WTC11 (cell line): ENCODE measurements around the gene PPP3R1. TPM values are rescaled to one million over a fixed set of nuclear protein-coding genes. Genes with fewer than 3 reads are reported as not detected.

ENCODE experiments used
- ATAC-seq: fragments of 200-7000 bp; cut with Tn5 transposase; 2 replicates; pipeline ENCODE4 v1.10.0; 2021; ENCODE audit warnings: mild to moderate bottlenecking, moderate library complexity
- CTCF ChIA-PET: fragments of 300-600 bp; sonication (Branson Sonifier 250); formaldehyde crosslinking; loops from one replicate; lab custom pipeline; 2021; ENCODE audit warnings: antibody characterized with exemption; lab: Charles Lee
- POLR2A ChIA-PET: fragments of 350-600 bp; sonication (Branson Sonifier 250); formaldehyde crosslinking; loops from one replicate; lab custom pipeline; 2021; ENCODE audit warnings: antibody characterized with exemption; lab: Charles Lee
- DNase-seq: peaks from one replicate; pipeline ENCODE4 v3.0.0; 2021; ENCODE audit warnings: low spot score
- H3K27ac Mint-ChIP-seq: 2 replicates; pipeline ENCODE4 v1.8.0; 2021; ENCODE audit warnings: mixed read lengths
- H3K27me3 Mint-ChIP-seq: 2 replicates; pipeline ENCODE4 v1.8.0; 2021; ENCODE audit warnings: low read depth, mild to moderate bottlenecking, moderate library complexity, mixed read lengths
- H3K36me3 Mint-ChIP-seq: 2 replicates; pipeline ENCODE4 v1.8.0; 2021; ENCODE audit warnings: mixed read lengths
- H3K4me1 Mint-ChIP-seq: 2 replicates; pipeline ENCODE4 v1.8.0; 2022; ENCODE audit warnings: mixed read lengths
- H3K4me3 Mint-ChIP-seq: 2 replicates; pipeline ENCODE4 v1.8.0; 2021; ENCODE audit warnings: mild to moderate bottlenecking, moderate library complexity, mixed read lengths
- H3K9me3 Mint-ChIP-seq: 2 replicates; pipeline ENCODE4 v1.8.0; 2021; ENCODE audit warnings: mixed read lengths
- ATF1 ChIP-seq: sonication (generic); formaldehyde crosslinking; IDR thresholded peaks from 2 replicates; pipeline ENCODE4 v1.8.1; 2023; ENCODE audit warnings: mild to moderate bottlenecking, moderate library complexity, missing genetic modification reagents
- ATF2 ChIP-seq: sonication (generic); formaldehyde crosslinking; IDR thresholded peaks from 2 replicates; pipeline ENCODE4 v1.8.1; 2022; ENCODE audit warnings: low read depth, missing genetic modification reagents, borderline replicate concordance
- CDX4 ChIP-seq: fragments of 250-450 bp; sonication (Bioruptor Pico); IDR thresholded peaks from 2 replicates; pipeline ENCODE4 v1.9.0; 2021; ENCODE audit warnings: moderate library complexity, mild to moderate bottlenecking, inconsistent platforms, borderline replicate concordance
- CTCF ChIP-seq: fragments of 200-600 bp; IDR thresholded peaks from 2 replicates; pipeline ENCODE4 v1.8.0; 2022; ENCODE audit warnings: antibody characterized with exemption
- E2F1 ChIP-seq: sonication (generic); formaldehyde crosslinking; IDR thresholded peaks from 2 replicates; pipeline ENCODE4 v1.8.0; 2022; ENCODE audit warnings: mild to moderate bottlenecking, missing genetic modification reagents
- ESRRA ChIP-seq: sonication (generic); formaldehyde crosslinking; IDR thresholded peaks from 2 replicates; pipeline ENCODE4 v1.8.1; 2022; ENCODE audit warnings: mild to moderate bottlenecking, missing genetic modification reagents, borderline replicate concordance
- IRF1 ChIP-seq: sonication (generic); formaldehyde crosslinking; IDR thresholded peaks from 2 replicates; pipeline ENCODE4 v1.8.0; 2023; ENCODE audit warnings: missing genetic modification reagents
- JAZF1 ChIP-seq: fragments of 250-450 bp; sonication (Bioruptor Pico); IDR thresholded peaks from 2 replicates; pipeline ENCODE4 v1.9.0; 2021; ENCODE audit warnings: moderate library complexity, mild to moderate bottlenecking, inconsistent platforms
- KAT7 ChIP-seq: sonication (generic); formaldehyde crosslinking; IDR thresholded peaks from 2 replicates; pipeline ENCODE4 v1.8.1; 2023; ENCODE audit warnings: missing genetic modification reagents, mild to moderate bottlenecking, borderline replicate concordance
- MYBL2 ChIP-seq: sonication (generic); formaldehyde crosslinking; IDR thresholded peaks from 2 replicates; pipeline ENCODE4 v1.8.1; 2023; ENCODE audit warnings: mild to moderate bottlenecking, moderate library complexity, missing genetic modification reagents
- TEAD1 ChIP-seq: sonication (generic); formaldehyde crosslinking; IDR thresholded peaks from 2 replicates; pipeline ENCODE4 v1.8.0; 2022; ENCODE audit warnings: mild to moderate bottlenecking, missing genetic modification reagents
- ZBTB21 ChIP-seq: sonication (generic); formaldehyde crosslinking; IDR thresholded peaks from 2 replicates; pipeline ENCODE4 v1.8.1; 2023; ENCODE audit warnings: mild to moderate bottlenecking, missing genetic modification reagents, borderline replicate concordance
- ZNF138 ChIP-seq: sonication (generic); formaldehyde crosslinking; conservative IDR thresholded peaks from 2 replicates; pipeline ENCODE4 v1.8.1; 2022; ENCODE audit warnings: mild to moderate bottlenecking, moderate library complexity, missing genetic modification reagents
- ZNF512 ChIP-seq: sonication (generic); formaldehyde crosslinking; IDR thresholded peaks from 2 replicates; pipeline ENCODE4 v1.8.1; 2022; ENCODE audit warnings: missing genetic modification reagents, borderline replicate concordance
- ZSCAN18 ChIP-seq: fragments of 250-450 bp; sonication (Bioruptor Pico); IDR thresholded peaks from 2 replicates; pipeline ENCODE4 v2.1.2; 2022; ENCODE audit warnings: mild to moderate bottlenecking, moderate library complexity
- total RNA-seq: library from RNA; stranded (reverse); gene quantifications from 3 replicates; pipeline ENCODE4 v1.2.3, GENCODE V29; 2021
- TF ChIP-seq, protein P1 (sequence below): sonication (generic); formaldehyde crosslinking; IDR thresholded peaks from 2 replicates; pipeline ENCODE4 v1.8.0; 2023; ENCODE audit warnings: mild to moderate bottlenecking, missing genetic modification reagents
- TF ChIP-seq, protein P2 (sequence below): sonication (generic); formaldehyde crosslinking; IDR thresholded peaks from 2 replicates; pipeline ENCODE4 v1.8.0; 2022; ENCODE audit warnings: mild to moderate bottlenecking, missing genetic modification reagents
- TF ChIP-seq, protein P3 (sequence below): sonication (generic); formaldehyde crosslinking; IDR thresholded peaks from 2 replicates; pipeline ENCODE4 v1.8.1; 2023; ENCODE audit warnings: mild to moderate bottlenecking, missing genetic modification reagents

Gene PPP3R1
- total RNA-seq, 1 experiment from 2014 or later: 61.4 TPM

DNA sequence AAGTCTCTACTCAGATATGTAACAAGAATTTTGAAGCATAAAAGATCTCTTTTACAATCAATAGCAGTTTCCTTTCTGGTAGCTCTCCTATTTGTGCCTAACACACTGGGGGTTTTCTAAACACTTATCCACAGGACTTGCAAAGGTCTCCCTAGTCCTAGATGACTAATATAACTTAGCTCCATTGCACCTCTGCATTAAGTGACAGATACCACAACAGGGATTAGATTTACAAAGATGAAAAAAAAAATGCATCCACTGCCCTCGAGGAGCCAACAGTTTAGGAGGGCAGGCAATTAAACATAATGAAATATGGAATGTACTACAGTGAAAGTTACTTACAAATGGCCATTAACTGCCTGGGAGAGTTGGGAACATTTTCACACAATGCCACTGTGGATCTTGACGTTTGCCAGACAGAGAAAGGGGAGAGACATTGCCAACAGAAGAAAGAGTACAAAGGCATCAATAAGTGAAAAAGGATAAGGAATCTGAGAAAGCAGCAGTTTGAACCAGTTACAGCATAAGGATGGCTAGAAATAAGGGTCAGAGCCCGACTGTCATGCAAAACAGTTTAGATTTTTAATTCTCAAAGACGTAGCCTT lies 14.3 kb downstream of the PPP3R1 start:
- POLR2A ChIA-PET: no interaction called here
- TF ChIP-seq CTCF (no peak), ATF1 (no peak), MYBL2 (CRISPR knock-in tag) (no peak), ZSCAN18 (CRISPR knock-in tag) (no peak), ZNF138 (CRISPR knock-in tag) (no peak), CDX4 (no peak)
- CTCF ChIA-PET: no interaction called here
- H3K4me1 Mint-ChIP-seq: peaks cover 58% of the 10 kb centered on the region
- ATAC-seq (no peak), DNase-seq (no peak)
- H3K36me3 Mint-ChIP-seq: no peaks in the 10 kb centered on the region
- no peaks in the 10 kb centered on the region for H3K27me3 Mint-ChIP-seq
- H3K27ac Mint-ChIP-seq: peak overlapping the region; percentile 50
- no peaks in the 10 kb centered on the region for H3K9me3 Mint-ChIP-seq
- H3K4me3 Mint-ChIP-seq: no peak overlapping the region

DNA sequence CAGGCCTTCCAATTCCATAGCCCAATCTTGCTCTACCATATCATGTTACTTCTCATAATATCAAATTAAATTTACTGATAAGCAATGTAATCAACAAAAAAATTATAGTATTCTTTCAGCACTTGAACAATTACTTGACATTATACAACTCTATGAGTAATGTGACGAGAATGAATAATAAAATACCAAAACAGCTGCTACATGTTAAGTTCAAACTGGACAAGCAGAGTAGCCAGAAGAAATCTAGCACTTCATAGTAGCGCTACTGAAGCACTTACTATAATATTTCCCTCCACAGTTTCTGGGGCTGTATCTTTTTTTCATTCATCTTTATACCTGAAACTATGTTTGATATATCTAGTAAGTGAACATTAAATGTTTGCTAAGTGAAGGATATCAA lies 14.9 kb downstream of the PPP3R1 start:
- Mint-ChIP-seq H3K27me3 (no peaks in the 10 kb centered on the region), H3K27ac (0 out of 2 replicates have a peak overlapping the region, but pooled peaks have one; percentile 14), H3K36me3 (no peaks in the 10 kb centered on the region), H3K4me3 (no peak overlapping the region), H3K4me1 (peaks cover 60% of the 10 kb centered on the region), H3K9me3 (no peaks in the 10 kb centered on the region)
- ChIA-PET POLR2A (no interaction called here), CTCF (no interaction called here)
- TF ChIP-seq TEAD1 (CRISPR knock-in tag): no peak
- TF ChIP-seq ESRRA (CRISPR knock-in tag): no peak
- TF ChIP-seq IRF1 (CRISPR knock-in tag): no peak
- no peak for TF ChIP-seq ATF2 (CRISPR knock-in tag)
- TF ChIP-seq ZNF512 (CRISPR knock-in tag): no peak
- TF ChIP-seq, protein P1, sequence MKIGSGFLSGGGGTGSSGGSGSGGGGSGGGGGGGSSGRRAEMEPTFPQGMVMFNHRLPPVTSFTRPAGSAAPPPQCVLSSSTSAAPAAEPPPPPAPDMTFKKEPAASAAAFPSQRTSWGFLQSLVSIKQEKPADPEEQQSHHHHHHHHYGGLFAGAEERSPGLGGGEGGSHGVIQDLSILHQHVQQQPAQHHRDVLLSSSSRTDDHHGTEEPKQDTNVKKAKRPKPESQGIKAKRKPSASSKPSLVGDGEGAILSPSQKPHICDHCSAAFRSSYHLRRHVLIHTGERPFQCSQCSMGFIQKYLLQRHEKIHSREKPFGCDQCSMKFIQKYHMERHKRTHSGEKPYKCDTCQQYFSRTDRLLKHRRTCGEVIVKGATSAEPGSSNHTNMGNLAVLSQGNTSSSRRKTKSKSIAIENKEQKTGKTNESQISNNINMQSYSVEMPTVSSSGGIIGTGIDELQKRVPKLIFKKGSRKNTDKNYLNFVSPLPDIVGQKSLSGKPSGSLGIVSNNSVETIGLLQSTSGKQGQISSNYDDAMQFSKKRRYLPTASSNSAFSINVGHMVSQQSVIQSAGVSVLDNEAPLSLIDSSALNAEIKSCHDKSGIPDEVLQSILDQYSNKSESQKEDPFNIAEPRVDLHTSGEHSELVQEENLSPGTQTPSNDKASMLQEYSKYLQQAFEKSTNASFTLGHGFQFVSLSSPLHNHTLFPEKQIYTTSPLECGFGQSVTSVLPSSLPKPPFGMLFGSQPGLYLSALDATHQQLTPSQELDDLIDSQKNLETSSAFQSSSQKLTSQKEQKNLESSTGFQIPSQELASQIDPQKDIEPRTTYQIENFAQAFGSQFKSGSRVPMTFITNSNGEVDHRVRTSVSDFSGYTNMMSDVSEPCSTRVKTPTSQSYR (CRISPR knock-in tag): no peak
- no peak for TF ChIP-seq E2F1 (CRISPR knock-in tag)
- TF ChIP-seq ZBTB21: no peak
- TF ChIP-seq KAT7 (CRISPR knock-in tag): no peak
- TF ChIP-seq, protein P2, sequence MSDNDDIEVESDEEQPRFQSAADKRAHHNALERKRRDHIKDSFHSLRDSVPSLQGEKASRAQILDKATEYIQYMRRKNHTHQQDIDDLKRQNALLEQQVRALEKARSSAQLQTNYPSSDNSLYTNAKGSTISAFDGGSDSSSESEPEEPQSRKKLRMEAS (CRISPR knock-in tag): no peak
- TF ChIP-seq CDX4: no peak
- TF ChIP-seq, protein P3, sequence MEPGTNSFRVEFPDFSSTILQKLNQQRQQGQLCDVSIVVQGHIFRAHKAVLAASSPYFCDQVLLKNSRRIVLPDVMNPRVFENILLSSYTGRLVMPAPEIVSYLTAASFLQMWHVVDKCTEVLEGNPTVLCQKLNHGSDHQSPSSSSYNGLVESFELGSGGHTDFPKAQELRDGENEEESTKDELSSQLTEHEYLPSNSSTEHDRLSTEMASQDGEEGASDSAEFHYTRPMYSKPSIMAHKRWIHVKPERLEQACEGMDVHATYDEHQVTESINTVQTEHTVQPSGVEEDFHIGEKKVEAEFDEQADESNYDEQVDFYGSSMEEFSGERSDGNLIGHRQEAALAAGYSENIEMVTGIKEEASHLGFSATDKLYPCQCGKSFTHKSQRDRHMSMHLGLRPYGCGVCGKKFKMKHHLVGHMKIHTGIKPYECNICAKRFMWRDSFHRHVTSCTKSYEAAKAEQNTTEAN (CRISPR knock-in tag): no peak
- TF ChIP-seq JAZF1 (CRISPR knock-in tag): no peak
- DNase-seq (no peak), ATAC-seq (no peak)
